HG03097 (cell line): Measurements from ENCODE around the gene PGC.

Source experiments
- ATAC-seq: cut with Tn5 transposase; IDR thresholded peaks from one replicate; pipeline ENCODE4 v1.9.1; 2021; ENCODE audit not compliant: unreplicated experiment, low FRiP score

PGC gene

GRCh38 chr6:41750374-41750773 lies 3.2 kb upstream of the PGC start:
- ATAC-seq = no peak

- ATAC-seq = no peak
Observed at GRCh38 chr6:41748542-41748941, 1.3 kb upstream of the PGC start.

- ATAC-seq = no peak
Observed at GRCh38 chr6:41748102-41748477, 893 bp upstream of the PGC start.

- ATAC-seq = no peak
Observed at GRCh38 chr6:41746107-41746506, 1.1 kb downstream of the PGC start.

GRCh38 chr6:41744236-41744787 lies 2.9 kb downstream of the PGC start:
- no peak for ATAC-seq

GRCh38 chr6:41743406-41744235 lies 3.6 kb downstream of the PGC start:
- ATAC-seq = no peak

GRCh38 chr6:41741625-41742490 lies 5.3 kb downstream of the PGC start:
- ATAC-seq = no peak

- ATAC-seq = no peak
Observed at GRCh38 chr6:41740366-41741162, 6.6 kb downstream of the PGC start.

GRCh38 chr6:41739041-41739440 lies 8.2 kb downstream of the PGC start:
- ATAC-seq = no peak

- ATAC-seq = no peak
Observed at GRCh38 chr6:41737591-41738130, 9.5 kb downstream of the PGC start.

GRCh38 chr6:41736800-41737555 lies 10.2 kb downstream of the PGC start:
- no peak for ATAC-seq

- no peak for ATAC-seq
Observed at GRCh38 chr6:41736186-41736733, 10.9 kb downstream of the PGC start.

GRCh38 chr6:41735427-41736185 lies 11.6 kb downstream of the PGC start, which contains the start of gene TFEB:
Gene TFEB (minus strand): TSS chr6:41735608. CDS start chr6:41691213, 44,395 bp downstream.
- peak; percentile 48 for ATAC-seq

GRCh38 chr6:41734666-41735426 lies 12.4 kb downstream of the PGC start:
- peak; percentile 12 for ATAC-seq

- ATAC-seq = peak; percentile 40
Observed at GRCh38 chr6:41733707-41734665, 13.2 kb downstream of the PGC start.

GRCh38 chr6:41733360-41733706 lies 13.9 kb downstream of the PGC start:
- ATAC-seq = no peak
